Measurements from ENCODE around the gene BCL2L13.

BCL2L13 gene

DNA sequence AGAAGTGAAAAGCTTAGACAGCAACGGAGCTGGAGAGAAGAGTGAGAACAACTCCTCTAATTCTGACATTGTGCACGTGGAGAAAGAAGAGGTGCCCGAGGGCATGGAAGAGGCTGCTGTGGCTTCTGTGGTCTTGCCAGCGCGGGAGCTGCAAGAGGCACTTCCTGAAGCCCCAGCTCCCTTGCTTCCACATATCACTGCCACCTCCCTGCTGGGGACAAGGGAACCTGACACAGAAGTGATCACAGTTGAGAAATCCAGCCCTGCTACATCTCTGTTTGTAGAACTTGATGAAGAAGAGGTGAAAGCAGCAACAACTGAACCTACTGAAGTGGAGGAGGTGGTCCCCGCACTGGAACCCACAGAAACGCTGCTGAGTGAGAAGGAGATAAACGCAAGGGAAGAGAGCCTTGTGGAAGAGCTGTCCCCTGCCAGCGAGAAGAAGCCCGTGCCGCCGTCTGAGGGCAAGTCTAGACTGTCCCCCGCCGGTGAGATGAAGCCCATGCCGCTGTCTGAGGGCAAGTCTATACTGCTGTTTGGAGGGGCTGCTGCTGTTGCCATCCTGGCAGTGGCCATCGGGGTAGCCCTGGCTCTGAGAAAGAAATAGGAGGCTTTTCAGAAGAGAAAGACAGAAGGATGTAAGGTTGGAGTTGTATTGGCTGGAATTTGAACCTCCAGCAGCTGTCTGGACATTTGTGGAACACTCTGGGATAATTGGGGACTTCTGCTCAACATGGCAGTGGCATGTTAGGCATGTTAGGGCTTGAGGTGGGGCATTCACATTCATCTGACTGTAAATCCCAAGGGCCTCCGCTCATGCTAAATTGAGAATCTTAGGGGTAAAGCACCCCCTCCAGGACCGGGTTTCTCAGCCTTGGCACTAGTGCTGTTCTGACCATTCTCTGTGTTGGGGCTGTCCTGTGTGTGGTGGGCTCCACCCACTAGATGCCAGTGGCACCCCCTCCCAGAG, 88.7 kb downstream of the BCL2L13 start:
- no peak for DNase-seq (ENCODE audit: low read depth in 2 of 2)

DNA sequence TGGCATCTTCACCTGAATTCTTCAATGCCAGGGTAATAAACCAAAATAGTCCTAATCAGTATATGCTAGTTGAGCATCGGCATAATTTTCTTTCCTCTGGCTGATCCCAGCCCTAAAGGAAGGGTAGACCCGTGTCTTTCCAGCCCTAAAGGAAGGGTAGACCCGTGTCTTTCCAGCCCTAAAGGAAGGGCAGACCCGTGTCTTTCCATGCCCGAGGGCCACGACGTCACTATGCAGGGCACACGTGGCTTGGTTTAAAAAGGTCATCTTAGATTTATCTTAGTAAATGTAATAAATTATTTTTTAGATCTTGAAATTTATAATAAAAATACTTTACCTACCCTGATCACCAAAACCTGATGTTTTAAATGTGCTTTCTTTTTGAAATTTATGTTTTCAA, 90.2 kb downstream of the BCL2L13 start:
- no peak for DNase-seq (ENCODE audit: low read depth in 2 of 2)

DNA sequence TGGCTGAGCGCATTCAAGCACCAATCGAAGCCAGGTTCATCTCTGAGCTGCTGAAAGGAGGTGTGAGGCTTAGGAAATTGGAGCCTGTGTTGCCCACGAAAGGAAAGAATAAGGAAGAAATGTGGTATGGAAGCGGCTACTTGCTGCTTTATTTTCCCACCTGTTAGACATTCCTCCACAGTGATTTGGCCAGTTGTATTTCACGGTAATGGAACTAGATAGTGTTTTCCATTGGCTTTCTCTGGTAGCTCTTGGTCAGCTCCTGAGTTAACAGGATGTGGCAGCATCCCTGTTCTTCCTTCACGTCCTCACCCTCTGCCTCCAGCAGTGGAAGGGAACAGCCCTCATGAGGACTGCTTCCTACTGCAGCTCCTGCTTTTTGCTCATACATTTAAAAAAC, 91.0 kb downstream of the BCL2L13 start:
- no peak for DNase-seq (ENCODE audit: low read depth in 2 of 2)

- DNase-seq (ENCODE audit: low read depth in 2 of 2), result no peak
These were observed 93.8 kb downstream of the BCL2L13 start for GRCh38 chr22:17732251-17732854.

DNA sequence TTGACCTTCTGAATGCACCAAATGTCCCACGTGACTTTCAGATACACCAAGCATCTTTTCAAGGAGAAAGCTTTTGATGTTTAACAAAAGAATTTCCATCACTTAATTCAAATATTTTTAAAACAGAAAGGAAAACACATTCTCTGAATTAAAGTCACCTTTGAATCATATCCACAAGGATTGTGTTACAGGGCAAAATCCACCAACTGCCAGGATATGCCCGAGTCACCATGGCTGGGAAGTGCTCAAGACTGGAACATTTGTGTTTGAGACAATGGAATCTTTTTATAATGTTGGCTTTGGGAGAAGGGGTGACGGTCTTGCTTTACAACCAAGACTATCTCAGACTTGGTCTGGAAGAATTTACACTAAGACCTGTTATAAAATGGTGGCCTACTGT, 94.9 kb downstream of the BCL2L13 start:
- DNase-seq (ENCODE audit: low read depth in 2 of 2), result no peak

DNA sequence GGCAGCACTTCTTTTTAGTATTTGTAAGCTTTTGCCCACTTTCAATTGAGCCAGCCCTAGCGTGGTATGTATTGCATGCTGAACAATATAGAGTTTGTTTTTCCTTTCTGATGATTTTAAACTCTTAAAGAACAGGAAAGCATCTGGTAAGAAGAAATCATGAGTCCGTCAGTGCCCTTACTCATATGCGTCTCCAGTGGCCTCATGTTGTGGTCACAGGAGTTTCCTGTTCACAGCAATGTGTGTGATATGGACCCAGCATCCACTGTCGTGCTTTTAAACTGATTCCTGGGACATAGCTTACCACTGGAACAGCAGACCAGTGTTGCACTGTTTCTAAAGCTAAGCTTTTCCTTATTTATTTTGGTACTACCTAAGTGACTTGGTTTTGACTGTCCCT, 95.6 kb downstream of the BCL2L13 start:
- no peak for DNase-seq (ENCODE audit: low read depth in 2 of 2)

DNA sequence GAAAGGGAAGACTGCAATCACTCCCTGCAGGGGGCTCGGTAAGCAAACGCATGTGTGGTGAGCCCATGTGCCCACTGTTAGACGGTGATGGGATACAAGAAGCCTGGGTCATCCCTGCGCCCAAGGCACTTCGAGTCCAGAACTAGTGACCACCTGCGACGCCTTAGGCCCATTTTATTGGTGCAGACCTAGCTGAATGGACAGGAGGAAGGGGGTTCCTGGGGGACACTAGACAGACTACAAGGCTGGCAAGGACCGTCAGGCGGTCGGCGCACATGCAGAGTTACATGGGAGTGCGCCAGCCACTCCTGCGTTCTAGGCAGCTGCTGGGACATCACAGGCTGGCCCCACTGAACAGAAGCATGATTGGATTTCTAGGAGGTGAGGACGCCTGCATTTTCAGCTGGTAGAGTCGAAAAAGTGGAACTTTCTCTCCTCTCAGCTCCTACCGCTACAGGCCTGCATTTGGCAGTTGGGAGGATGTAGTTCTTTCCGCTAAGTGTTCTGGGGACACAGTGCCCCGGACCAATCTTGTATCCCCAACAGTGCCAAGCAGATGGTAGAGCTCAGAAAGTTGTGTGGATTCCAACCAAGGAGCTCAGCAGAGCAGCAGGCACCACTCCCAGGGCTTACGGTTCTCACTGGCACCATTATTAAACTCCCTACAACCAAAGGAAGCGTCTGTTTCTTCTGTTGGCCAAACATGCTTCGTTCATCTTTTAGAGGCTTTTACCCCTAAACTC, 100.0 kb downstream of the BCL2L13 start:
- DNase-seq (ENCODE audit: low read depth in 2 of 2), result no peak

DNA sequence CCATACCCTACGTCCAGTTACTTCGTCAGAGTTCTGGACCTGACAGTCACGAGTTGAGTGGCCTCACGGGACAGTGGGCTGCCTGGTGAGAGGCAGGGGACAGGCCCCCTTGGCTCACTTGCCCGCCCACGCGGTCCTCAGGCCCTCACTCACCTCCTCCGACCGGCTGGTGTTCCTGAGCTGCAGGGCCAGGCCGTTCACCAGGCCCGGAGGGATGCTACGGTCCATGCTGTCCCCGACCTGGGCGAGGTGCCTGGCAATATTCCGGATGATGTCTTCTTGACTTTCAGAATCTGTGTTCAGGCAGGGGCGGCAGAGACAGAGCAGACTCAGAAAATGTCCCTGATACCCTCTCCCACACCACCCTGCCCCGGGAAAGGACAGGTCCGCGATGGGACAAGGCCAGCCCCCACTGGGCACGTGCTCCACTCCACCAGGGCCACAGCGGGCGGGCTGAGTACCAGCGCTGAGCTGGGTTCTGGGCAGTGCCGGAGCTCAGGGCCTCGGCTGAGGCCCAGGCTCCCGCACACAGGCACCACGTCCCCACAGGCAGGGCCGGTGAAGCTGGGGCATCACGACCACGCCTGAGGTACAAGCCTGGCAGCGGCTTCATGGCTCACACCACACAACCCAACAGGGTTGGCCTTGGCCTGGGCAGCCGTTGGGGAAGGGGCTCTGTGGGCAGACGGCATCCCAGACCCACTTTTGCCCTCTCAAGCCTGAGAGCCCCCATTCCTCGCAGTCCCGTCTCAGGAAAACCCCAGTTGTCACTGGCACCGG, 100.8 kb downstream of the BCL2L13 start:
- no peak for DNase-seq (ENCODE audit: low read depth in 2 of 2)

- DNase-seq (ENCODE audit: low read depth in 2 of 2), result no peak
These were observed 103.4 kb downstream of the BCL2L13 start for GRCh38 chr22:17741866-17742526.

- peak; percentile 62 to 65 for DNase-seq (ENCODE audit: low read depth in 2 of 2)
These were observed 104.0 kb downstream of the BCL2L13 start for GRCh38 chr22:17742527-17742902.

- DNase-seq (ENCODE audit: low read depth in 2 of 2), result no peak
These were observed 105.3 kb downstream of the BCL2L13 start for GRCh38 chr22:17743661-17744411.

DNA sequence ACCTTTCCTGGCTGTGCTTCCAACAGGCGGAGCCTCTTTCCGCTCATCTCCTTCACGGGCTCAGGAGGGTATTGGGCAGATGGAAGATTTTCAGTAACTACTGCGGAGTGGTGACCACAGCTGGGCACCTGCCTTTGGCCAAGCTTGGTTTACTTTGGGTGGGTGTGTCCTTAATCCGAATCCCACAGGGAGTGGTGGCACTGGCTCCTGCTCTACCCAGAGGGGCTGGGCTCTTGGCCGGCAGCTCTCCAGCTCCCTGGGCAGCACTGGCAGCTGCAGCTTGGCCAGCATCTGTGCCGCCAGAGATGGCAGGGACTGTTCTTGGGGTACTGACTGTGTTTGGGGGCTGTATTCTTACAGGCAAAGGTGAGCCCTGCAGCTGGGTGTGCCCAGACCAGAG, 105.9 kb downstream of the BCL2L13 start:
- no peak for DNase-seq (ENCODE audit: low read depth in 2 of 2)

DNA sequence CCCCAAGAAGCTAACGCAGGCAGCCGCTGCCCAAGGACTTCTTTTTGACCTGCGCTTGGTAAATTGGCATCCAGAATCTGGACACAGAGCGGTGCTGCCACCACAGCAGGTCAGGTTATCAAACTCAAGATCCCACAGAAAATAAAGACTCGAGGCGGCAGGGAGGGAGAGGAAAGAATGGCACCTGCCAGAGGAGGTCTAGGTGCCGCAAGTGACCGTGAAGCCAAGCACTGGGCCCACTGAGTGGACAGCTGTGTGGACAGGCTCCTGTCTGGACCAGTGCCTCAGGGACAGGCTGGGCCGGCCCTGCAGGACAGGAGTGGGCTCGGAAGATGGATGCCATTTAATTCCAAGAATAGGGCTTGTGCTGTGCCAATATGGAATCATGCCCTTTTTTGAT, 108.4 kb downstream of the BCL2L13 start:
- no peak for DNase-seq (ENCODE audit: low read depth in 2 of 2)

DNA sequence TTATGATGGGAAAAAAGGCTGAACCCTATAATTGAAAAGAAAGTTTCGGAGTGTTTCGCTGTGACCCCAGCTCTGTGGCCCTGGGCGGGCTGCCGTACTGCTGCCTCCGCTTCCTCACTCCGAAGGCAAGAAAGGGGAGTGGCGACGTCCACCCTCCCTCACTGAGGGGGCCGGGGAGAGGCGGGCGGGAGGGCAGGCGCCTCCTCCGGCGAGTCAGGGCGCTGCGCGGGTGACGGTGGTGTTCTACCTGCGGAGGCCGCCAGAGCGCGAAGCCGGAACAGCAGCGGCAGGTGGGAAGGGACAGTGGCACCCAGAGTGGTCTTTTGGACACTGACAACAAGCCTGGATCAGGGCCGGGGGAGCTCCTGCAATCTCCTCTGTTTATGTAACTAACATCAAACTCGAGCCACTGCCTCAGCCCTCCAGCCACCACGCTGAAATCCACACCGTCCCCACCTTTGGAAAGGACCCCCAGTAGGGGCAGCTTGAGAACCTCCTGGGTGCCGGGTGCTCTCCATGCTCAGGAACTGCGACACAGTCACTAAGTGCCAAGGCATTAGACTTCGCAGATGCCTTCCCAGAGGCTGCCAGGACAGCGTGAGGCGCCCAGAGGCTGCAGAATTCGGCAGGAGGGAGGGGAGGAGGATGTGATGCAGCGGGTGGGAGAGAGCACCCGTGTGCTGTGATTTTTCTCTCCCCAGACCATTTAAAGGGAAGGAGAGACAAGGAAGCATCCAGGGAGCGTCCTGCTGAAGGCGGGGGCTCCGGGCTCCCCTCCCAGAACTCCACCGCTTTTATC, 110.2 kb downstream of the BCL2L13 start:
- DNase-seq (ENCODE audit: low read depth in 2 of 2), result no peak

- no peak for DNase-seq (ENCODE audit: low read depth in 2 of 2)
These were observed 111.2 kb downstream of the BCL2L13 start for GRCh38 chr22:17749605-17750395.

DNA sequence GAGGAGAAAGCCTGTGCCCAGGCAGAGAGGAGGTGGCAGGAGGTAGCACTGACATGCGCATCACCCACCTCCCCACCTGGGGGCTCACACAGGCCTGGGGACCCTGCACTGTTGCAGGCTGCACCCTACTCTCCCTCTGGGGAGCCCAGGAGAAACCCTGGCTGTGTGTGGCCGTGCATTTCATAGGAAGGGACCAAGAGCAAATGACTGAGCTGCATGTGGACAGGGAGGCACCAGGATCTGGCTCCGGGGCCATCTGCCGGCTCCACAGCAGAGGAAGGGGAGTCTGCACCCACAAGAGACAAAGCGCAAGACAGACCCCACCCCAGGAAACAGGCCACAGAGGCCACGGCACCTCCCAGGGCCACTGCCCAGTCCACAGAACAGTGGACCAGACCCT, 113.0 kb downstream of the BCL2L13 start:
- no peak for DNase-seq (ENCODE audit: low read depth in 2 of 2)

DNA sequence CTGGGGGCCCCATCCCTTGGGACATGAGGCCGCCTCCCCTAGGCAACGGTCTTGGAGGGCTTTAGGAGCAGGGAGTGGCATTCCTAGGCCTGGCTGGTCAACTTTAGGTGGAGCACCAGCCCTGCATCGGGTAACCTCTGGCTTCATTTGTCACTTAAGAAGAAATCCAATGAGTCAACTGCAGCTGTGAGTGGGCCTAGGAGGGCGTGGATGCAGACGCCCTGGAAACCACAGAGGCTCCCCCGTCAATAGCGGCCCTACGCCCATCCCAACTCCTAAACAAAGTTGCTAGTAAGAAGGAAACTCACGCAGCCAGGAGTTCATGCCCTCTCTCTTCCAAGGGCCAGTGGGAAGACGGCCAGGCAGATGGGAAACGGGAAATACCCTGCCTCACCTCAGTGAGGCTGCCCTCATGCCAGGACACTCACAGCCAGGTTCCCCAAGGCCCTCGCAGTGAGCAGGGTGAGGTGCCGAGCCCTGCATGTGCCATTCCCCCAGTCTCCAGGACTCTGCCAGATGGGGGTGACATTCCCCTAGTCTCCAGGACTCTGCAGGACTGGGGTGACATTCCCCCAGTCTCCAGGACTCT, 114.9 kb downstream of the BCL2L13 start:
- no peak for DNase-seq (ENCODE audit: low read depth in 2 of 2)

- DNase-seq (ENCODE audit: low read depth in 2 of 2), result no peak
These were observed 115.8 kb downstream of the BCL2L13 start for GRCh38 chr22:17754233-17754925.

Data from activated CD4-positive, alpha-beta T cell treated with anti-CD3 and anti-CD28 coated beads for 24 hours (primary cell).